Choroid plexus epithelial cell (primary cell): ENCODE data around the gene RGS6.

Source experiments
- DNase-seq: peaks from one replicate; pipeline ENCODE4 v3.0.0-alpha.2; 2010; ENCODE audit warnings: low read depth
- H3K4me3 ChIP-seq: 2 replicates; pipeline ENCODE4 v1.5.1; 2011; ENCODE audit warnings: low read depth, mild to moderate bottlenecking, control low read depth, low read length, moderate library complexity
- CTCF ChIP-seq: conservative IDR thresholded peaks from 2 replicates; pipeline ENCODE4 v1.5.1; 2011; ENCODE audit warnings: low read depth, mild to moderate bottlenecking, control low read depth, inconsistent platforms, low read length, moderate library complexity

Gene RGS6

GRCh38 chr14:72538387-72538786 is 606.2 kb downstream of the RGS6 start:
- TF ChIP-seq CTCF = no peak
- no peak for DNase-seq
- H3K4me3 ChIP-seq = no peak overlapping the region

DNA sequence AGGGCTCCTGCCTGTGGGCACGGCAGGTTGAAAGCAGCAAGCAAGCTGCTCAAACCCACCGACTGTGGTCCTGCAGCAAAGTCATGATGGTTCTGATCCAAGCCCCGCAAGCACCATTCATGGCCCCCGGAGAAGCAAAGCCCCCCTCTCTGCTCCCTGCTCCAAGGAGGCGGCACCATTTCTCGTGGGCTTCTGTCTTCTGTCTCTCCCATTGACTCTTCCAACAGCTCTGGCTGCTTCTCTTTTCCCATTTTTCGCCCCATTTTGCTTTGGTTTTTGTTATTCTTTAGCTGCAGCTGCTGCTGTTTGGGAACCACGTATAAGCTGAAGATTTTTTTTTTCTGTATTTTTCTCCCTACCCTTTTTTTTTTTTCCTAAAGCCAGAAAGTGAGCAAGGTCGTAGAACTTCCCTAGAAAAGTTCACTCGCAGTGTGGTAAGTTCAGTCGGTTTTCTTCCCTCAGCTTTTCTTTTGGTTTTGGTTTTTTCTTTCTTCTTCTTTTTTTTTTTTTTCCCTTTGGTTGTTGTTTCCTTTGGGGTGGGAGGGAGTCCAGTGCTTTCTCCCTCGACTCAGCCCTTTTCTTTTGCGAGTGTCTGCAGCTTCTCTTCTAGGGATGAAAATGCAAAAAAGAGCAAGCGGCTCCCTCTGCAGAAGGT is 607.6 kb downstream of the RGS6 start:
- no peak for TF ChIP-seq CTCF
- H3K4me3 ChIP-seq = no peak overlapping the region
- no peak for DNase-seq

DNA sequence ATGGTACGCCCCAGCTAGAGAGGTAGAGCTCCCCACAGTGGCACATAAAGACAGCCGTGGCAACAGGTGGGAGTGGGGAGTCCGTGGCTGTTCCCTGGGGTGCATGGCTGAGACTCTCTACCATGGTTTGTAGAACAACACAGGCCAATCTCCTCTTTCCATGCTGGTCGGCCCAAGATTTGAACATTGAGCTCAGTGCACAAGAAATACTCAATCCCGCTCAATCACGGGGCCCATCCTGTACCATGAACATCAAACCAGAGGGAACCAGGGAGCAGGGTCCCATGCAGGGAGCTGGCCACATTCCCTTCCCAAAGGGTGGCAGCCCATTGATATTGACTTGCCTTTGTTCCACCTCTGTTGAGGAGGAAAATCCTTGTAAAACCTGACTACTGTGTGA is 608.6 kb downstream of the RGS6 start:
- H3K4me3 ChIP-seq = no peak overlapping the region
- TF ChIP-seq CTCF = no peak
- no peak for DNase-seq

DNA sequence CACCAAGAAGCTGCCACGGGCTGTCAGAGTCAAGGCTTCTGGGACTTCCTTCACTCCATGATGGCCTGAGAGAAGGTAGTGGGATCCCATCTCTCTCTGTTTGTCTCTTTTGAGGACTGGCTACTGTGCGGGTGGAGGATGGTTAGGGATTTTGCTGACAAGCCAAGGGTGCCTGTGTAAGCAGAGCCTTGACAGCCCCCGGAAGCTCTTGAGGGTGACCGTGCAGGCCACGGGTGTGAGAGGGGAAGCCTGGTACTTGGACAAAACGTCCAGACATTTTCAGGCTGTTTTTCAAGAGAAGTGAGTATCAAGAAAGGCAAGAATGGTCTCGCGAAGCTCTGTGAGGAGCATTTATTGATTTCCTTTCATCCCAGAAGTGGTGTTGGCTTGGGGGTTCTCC is 609.3 kb downstream of the RGS6 start:
- H3K4me3 ChIP-seq = no peak overlapping the region
- DNase-seq = no peak
- no peak for TF ChIP-seq CTCF

DNA sequence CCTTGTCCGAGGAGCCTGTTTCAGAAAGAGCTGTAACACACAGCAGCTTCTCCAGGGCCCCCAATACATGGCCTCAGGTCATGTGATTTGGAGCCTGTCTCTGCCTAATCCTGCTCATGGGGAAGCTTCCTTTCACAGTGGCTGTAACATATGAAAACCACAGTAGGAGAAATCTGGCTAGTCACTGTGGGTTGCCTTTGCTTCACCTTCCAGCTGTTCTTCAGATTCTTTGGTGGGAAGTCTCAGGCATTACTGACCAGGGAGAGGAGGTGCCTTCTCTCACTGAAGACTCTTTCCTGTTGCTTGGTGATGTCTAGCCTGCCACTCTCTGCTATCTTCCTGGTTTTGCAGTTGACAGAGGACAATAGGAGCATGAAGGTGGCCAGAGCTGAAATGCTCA is 611.1 kb downstream of the RGS6 start:
- H3K4me3 ChIP-seq = no peak overlapping the region
- DNase-seq = peak; percentile 73
- no peak for TF ChIP-seq CTCF

DNA sequence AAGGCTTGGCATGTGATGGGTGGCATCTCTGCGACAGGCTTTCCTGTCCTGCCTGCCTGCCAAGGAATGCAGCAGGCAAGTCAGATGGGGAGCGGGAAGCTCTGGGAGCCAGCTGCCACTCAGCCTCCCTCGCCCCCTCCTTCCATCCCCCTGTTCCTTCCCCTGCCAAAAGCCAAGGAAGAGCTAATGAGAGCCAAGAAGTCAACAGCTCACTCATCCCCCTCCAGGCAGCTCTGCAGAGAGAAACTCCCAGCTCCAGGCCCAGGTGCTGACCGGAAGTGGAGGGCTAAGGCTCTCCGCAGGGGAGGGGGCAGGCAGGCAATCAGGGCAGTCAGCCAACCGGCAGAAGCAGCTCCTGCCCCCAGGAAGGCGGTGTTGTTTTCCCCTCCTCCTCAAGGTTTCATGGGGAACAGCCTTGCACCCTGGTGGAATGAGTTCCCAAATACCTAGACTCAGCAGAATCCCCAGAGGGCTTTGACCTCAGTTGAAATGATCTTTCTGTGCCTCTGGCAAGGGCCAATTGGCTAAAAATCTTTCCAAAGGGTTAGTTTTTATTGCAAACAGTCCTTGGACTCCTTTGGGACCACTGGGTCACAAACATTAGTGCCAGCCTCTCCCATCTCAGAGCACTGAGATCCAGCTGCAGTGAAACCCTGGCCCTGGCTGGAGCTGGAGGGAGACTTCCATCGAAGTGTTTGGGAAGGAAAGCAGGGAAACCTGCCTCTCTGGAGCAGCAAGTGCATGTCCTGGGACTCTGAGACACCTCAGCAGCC is 612.6 kb downstream of the RGS6 start:
- peak; percentile 26 for DNase-seq
- no peak for TF ChIP-seq CTCF
- no peak overlapping the region for H3K4me3 ChIP-seq
